SIG-M5 treated with dmso at 0.1 percent for 504 hours (cell line): ENCODE data around the gene TRIM72.
"Not testable (repeated sequence)": the region's sequence is repeated elsewhere in the genome, so short reads cannot be mapped to it uniquely, and the experiment has no call there.

Source experiments
- DNase-seq: peaks from one replicate; lab custom pipeline; 2025; ENCODE audit not compliant: unreplicated experiment; lab: John Stamatoyannopoulos, UW

The TRIM72 gene

GRCh38 chr16:31190061-31190460 is 23.9 kb upstream of the TRIM72 start:
- no peak for DNase-seq

GRCh38 chr16:31190818-31191444 is 23.0 kb upstream of the TRIM72 start:
- no peak for DNase-seq

- DNase-seq: no peak
These were observed 22.1 kb upstream of the TRIM72 start for GRCh38 chr16:31191697-31192428.

GRCh38 chr16:31192856-31193642 is 20.9 kb upstream of the TRIM72 start:
- DNase-seq: no peak

- DNase-seq: no peak
These were observed 20.0 kb upstream of the TRIM72 start for GRCh38 chr16:31193874-31194273.

- no peak for DNase-seq
These were observed 19.0 kb upstream of the TRIM72 start for GRCh38 chr16:31194898-31195297.

- DNase-seq: not testable (repeated sequence)
These were observed 18.1 kb upstream of the TRIM72 start for GRCh38 chr16:31195861-31196260.

- DNase-seq: no peak
These were observed 17.4 kb upstream of the TRIM72 start for GRCh38 chr16:31196324-31197088.

GRCh38 chr16:31198207-31198882 is 15.6 kb upstream of the TRIM72 start:
- no peak for DNase-seq

- DNase-seq: no peak
These were observed 14.4 kb upstream of the TRIM72 start for GRCh38 chr16:31199430-31200041.

GRCh38 chr16:31200111-31200510 is 13.8 kb upstream of the TRIM72 start:
- DNase-seq: not testable (repeated sequence)

GRCh38 chr16:31200821-31201568 is 12.9 kb upstream of the TRIM72 start:
- DNase-seq: peak; percentile 68

GRCh38 chr16:31201582-31202413 is 12.1 kb upstream of the TRIM72 start:
- DNase-seq: peak; percentile 86

- peak; percentile 66 for DNase-seq
These were observed 11.2 kb upstream of the TRIM72 start, which contains the start of gene PYCARD for GRCh38 chr16:31202414-31203375. PYCARD (minus strand) TSS chr16:31202760; CDS start chr16:31202690, 70 bp downstream.

- no peak for DNase-seq
These were observed 8.8 kb upstream of the TRIM72 start for GRCh38 chr16:31204871-31205666.

GRCh38 chr16:31206776-31207175 is 7.1 kb upstream of the TRIM72 start:
- no peak for DNase-seq
